Measurements from ENCODE around the gene PTPN1.

The PTPN1 gene

GRCh38 chr20:50550531-50550930 is 40.3 kb downstream of the PTPN1 start:
- TF ChIP-seq FOXP2 (optimal IDR thresholded peaks at IDR 0.05; ENCODE audit: borderline replicate concordance, extremely low read depth, extremely low read length, insufficient read depth) (no peak), REST (IDR thresholded peaks at IDR 0.05; ENCODE audit: insufficient read depth in 1 of 2, low read depth in 2 of 2, low read length in 2 of 2) (no peak), SIN3A (IDR thresholded peaks at IDR 0.05; ENCODE audit: borderline replicate concordance, insufficient read depth, low read length) (no peak)

- TF ChIP-seq POLR2AphosphoS5 (IDR thresholded peaks at IDR 0.05; ENCODE audit: low read depth, low read length) (no peak), SIN3A (IDR thresholded peaks at IDR 0.05; ENCODE audit: borderline replicate concordance, insufficient read depth, low read length) (no peak), FOXP2 (optimal IDR thresholded peaks at IDR 0.05; ENCODE audit: borderline replicate concordance, extremely low read depth, extremely low read length, insufficient read depth) (no peak), REST (IDR thresholded peaks at IDR 0.05; ENCODE audit: insufficient read depth in 1 of 2, low read depth in 2 of 2, low read length in 2 of 2) (no peak), TAF1 (IDR thresholded peaks at IDR 0.05; ENCODE audit: borderline replicate concordance, insufficient read depth, low read length) (no peak)
Measured at GRCh38 chr20:50551288-50551687, 41.1 kb downstream of the PTPN1 start.

DNA sequence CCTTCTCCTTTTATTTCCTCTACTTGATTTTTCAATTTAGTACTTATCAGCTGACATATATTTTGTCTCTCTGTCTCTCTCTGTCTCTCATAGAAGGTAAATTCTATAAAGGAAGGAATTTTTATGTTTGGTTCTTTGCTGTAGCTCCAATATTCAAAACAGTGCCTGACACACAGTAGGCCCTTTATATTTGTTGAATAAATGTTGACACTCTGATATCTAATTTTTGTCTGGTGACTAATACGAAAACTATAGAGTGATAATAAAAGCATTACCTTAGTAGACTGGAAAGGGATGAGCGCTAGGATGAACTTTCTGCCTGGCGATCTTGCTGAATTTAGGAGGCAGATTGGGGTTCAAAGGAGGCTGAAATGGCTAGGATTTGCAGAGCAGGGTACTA is 42.8 kb downstream of the PTPN1 start:
- TF ChIP-seq FOXP2 (optimal IDR thresholded peaks at IDR 0.05; ENCODE audit: borderline replicate concordance, extremely low read depth, extremely low read length, insufficient read depth) (no peak), TAF1 (IDR thresholded peaks at IDR 0.05; ENCODE audit: borderline replicate concordance, insufficient read depth, low read length) (no peak), SIN3A (IDR thresholded peaks at IDR 0.05; ENCODE audit: borderline replicate concordance, insufficient read depth, low read length) (no peak), REST (IDR thresholded peaks at IDR 0.05; ENCODE audit: insufficient read depth in 1 of 2, low read depth in 2 of 2, low read length in 2 of 2) (no peak), POLR2AphosphoS5 (IDR thresholded peaks at IDR 0.05; ENCODE audit: low read depth, low read length) (no peak)

DNA sequence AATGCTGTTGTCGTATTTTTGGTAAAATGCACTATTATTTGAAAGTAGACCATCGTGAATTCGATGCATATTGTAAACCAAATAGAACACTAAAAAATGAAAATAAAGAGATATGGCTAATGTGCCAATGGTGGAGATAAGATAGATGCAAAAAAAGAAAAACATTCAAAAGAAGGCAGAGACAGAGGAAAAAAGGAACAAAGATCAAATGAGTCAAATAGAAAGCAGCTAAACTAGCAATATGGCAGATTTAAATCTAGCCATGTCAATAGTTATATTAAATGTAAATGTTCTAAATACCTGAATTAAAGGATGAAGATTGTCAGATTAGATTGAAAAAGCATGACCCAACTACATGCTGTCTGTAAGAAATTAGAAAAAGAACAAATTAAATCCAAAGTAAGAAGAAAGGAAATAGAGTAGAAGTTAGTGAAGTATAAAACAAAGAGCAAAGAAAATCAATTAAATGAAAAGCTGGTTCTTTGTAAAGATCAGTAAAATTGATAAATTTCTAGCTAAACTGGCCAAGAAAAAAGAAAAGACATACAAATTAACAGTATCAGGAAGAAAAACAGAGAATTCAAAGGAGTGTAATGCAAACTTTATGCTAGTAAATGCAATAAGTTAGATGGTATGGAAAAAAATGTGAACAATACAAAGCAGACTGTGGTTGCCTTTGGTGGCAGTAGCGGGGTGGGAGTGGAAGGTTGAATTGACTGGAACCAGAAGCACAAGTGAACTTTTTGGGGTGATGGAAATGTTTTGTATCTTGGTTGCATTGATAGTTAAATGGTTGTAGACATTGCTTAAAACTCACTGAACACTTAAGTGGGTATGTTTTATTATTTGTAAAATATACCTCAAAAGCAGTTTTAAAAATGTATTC is 44.8 kb downstream of the PTPN1 start:
- TF ChIP-seq FOXP2 (optimal IDR thresholded peaks at IDR 0.05; ENCODE audit: borderline replicate concordance, extremely low read depth, extremely low read length, insufficient read depth): no peak
- no peak for TF ChIP-seq POLR2AphosphoS5 (IDR thresholded peaks at IDR 0.05; ENCODE audit: low read depth, low read length)
- TF ChIP-seq SIN3A (IDR thresholded peaks at IDR 0.05; ENCODE audit: borderline replicate concordance, insufficient read depth, low read length): no peak
- TF ChIP-seq REST (IDR thresholded peaks at IDR 0.05; ENCODE audit: insufficient read depth in 1 of 2, low read depth in 2 of 2, low read length in 2 of 2): no peak
- no peak for TF ChIP-seq TAF1 (IDR thresholded peaks at IDR 0.05; ENCODE audit: borderline replicate concordance, insufficient read depth, low read length)
